Smooth muscle cell (in vitro differentiated cells): Measurements from ENCODE around the gene COG7. TPM values are rescaled to one million over a fixed set of nuclear protein-coding genes. Genes with fewer than 3 reads are reported as not detected.

Experiments
- DNase-seq: peaks from one replicate; lab custom pipeline; 2025; ENCODE audit not compliant: unreplicated experiment; lab: John Stamatoyannopoulos, UW
- H2AFZ ChIP-seq: fragments of 200-600 bp; sonication (generic); 2 replicates; pipeline ENCODE4 v1.6.0; 2016; ENCODE audit warnings: antibody characterized with exemption, low read depth, mild to moderate bottlenecking
- H3F3A ChIP-seq: fragments of 200-600 bp; sonication (generic); 2 replicates; pipeline ENCODE4 v1.6.0; 2017; ENCODE audit warnings: antibody characterized with exemption, low read depth
- H3K27ac ChIP-seq: fragments of 200-600 bp; sonication (generic); 2 replicates; pipeline ENCODE4 v1.5.1; 2016; ENCODE audit warnings: low read depth, mild to moderate bottlenecking
- H3K27me3 ChIP-seq: fragments of 200-600 bp; sonication (generic); 2 replicates; pipeline ENCODE4 v1.6.1; 2016; ENCODE audit warnings: low read depth, mild to moderate bottlenecking
- H3K36me3 ChIP-seq: fragments of 200-600 bp; sonication (generic); 2 replicates; pipeline ENCODE4 v1.5.1; 2016; ENCODE audit warnings: low read depth
- H3K4me1 ChIP-seq: fragments of 200-600 bp; sonication (generic); 2 replicates; pipeline ENCODE4 v1.5.1; 2016; ENCODE audit warnings: low read depth
- H3K4me2 ChIP-seq: fragments of 200-600 bp; sonication (generic); 2 replicates; pipeline ENCODE4 v1.6.0; 2016; ENCODE audit warnings: mild to moderate bottlenecking
- H3K4me3 ChIP-seq: fragments of 200-600 bp; sonication (generic); 2 replicates; pipeline ENCODE4 v1.5.1; 2016; ENCODE audit warnings: mild to moderate bottlenecking
- H3K79me2 ChIP-seq: fragments of 200-600 bp; sonication (generic); 2 replicates; pipeline ENCODE4 v1.6.0; 2016; ENCODE audit warnings: low read depth, mild to moderate bottlenecking
- H3K9ac ChIP-seq: fragments of 200-600 bp; sonication (generic); 2 replicates; pipeline ENCODE4 v1.6.0; 2016; ENCODE audit warnings: low read depth
- H3K9me3 ChIP-seq: fragments of 200-600 bp; sonication (generic); replicated peaks from 2 replicates; pipeline ENCODE4 v1.5.1; 2016; ENCODE audit warnings: low read depth
- H4K20me1 ChIP-seq: fragments of 200-600 bp; sonication (generic); 2 replicates; pipeline ENCODE4 v1.6.0; 2016; ENCODE audit warnings: low read depth
- CTCF ChIP-seq: fragments of 200-600 bp; sonication (generic); IDR thresholded peaks from 2 replicates; pipeline ENCODE4 v1.5.1; 2017; ENCODE audit warnings: borderline replicate concordance, mild to moderate bottlenecking, antibody characterized with exemption; ENCODE audit not compliant: insufficient read depth, poor library complexity, severe bottlenecking
- WGBS: methylation state at CpG from one replicate; pipeline ENCODE4 v1.1.7; 2016; ENCODE audit warnings: low lambda C conversion rate; 5-methylcytosine and 5-hydroxymethylcytosine counted together
- polyA plus RNA-seq: library from polyadenylated mRNA; unstranded; fragments of >200 nt; fragmentation: Nextera tagmentation; extraction: Ambion mirVana; gene quantifications from 2 replicates; pipeline ENCODE4 v1.2.1, GENCODE V29; 2016
- total RNA-seq: library from RNA; depleted of rRNA; stranded (reverse); fragments of >200 nt; gene quantifications from 2 replicates; pipeline ENCODE4 v1.2.3, GENCODE V29; 2014

Gene COG7
- total and polyA plus RNA-seq, 2 experiments from 2014 or later: 17.2 to 17.6 TPM

DNA sequence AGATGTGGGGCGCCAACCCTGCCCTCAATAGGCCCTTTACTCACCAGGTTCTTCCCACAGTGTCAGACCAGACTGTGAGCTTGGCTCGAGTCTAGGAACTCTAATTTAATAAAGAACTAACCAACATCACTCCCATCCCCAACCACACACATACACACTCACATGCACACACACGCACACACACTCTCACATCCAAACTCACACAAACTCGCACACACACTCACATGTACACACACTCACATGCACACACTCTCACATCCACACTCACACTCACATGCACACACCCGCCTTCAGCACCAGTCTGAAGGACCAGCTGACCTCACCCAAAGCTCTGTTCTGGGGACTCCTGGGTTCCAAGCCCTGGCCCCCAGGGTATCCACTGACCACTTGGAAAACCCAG is 63.8 kb downstream of the COG7 start:
- Histone ChIP-seq H3K79me2 (no peaks in the 10 kb centered on the region), H4K20me1 (no peaks in the 10 kb centered on the region), H3K4me3 (no peak overlapping the region), H3K9me3 (no peaks in the 10 kb centered on the region), H3K4me2 (no peak overlapping the region), H3F3A (no peaks in the 10 kb centered on the region), H3K27me3 (no peaks in the 10 kb centered on the region), H3K36me3 (peaks cover 12% of the 10 kb centered on the region), H2AFZ (no peak overlapping the region), H3K9ac (no peak overlapping the region), H3K4me1 (no peaks in the 10 kb centered on the region), H3K27ac (no peak overlapping the region)
- TF ChIP-seq CTCF: no peak
- WGBS: 94% methylated on average over 5 of the region's 5 CpGs
- no peak for DNase-seq

DNA sequence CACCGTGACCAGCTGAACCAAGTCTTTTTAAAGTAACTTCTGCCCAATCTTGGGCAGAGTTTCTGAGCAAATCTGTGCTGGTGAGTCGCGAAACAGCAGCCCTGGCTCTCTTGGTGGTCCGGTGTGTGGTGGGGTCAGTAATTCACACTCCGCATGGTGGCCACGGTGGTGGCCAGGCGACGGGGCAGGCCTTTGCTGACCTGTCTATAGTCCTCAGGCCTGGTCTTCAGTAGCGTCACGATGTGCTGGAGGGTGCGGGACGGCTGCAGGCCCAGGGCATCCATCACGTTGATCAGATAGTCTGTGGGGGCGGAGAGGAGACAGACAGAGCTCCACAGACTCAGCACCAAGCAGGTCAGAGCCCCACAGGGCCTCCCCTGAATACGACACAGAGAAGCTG is 64.2 kb downstream of the COG7 start:
- 94% methylated on average over 15 of the region's 15 CpGs for WGBS
- H3K4me1 ChIP-seq: no peaks in the 10 kb centered on the region
- no peak overlapping the region for H3K4me2 ChIP-seq
- H3K9me3 ChIP-seq: no peaks in the 10 kb centered on the region
- peaks cover 12% of the 10 kb centered on the region for H3K36me3 ChIP-seq
- H3F3A ChIP-seq: no peaks in the 10 kb centered on the region
- no peak for TF ChIP-seq CTCF
- H4K20me1 ChIP-seq: no peaks in the 10 kb centered on the region
- no peak overlapping the region for H3K9ac ChIP-seq
- DNase-seq: no peak
- no peaks in the 10 kb centered on the region for H3K27me3 ChIP-seq
- no peak overlapping the region for H3K4me3 ChIP-seq
- no peak overlapping the region for H2AFZ ChIP-seq
- no peak overlapping the region for H3K27ac ChIP-seq
- H3K79me2 ChIP-seq: no peaks in the 10 kb centered on the region

DNA sequence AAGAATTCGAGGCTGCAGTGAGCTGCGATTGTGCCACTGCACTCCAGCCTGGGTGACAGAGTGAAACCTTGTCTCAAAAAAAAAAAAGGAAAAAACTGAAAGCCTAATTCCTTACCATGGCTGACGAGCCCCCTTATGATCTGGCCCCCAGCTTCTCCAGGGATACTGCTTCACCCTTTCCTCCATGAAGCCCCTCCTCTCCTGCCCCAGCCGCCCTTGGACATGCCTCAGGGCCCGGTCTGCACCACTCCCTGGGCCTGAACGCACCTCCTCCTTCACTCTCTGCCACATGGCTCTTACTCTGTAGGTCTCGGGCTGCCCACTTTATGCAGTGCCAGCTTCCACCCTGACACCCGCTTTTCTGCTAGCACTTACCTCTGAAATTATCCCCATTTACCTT is 65.3 kb downstream of the COG7 start:
- no peak overlapping the region for H3K27ac ChIP-seq
- no peak overlapping the region for H2AFZ ChIP-seq
- no peaks in the 10 kb centered on the region for H3K4me1 ChIP-seq
- H3K79me2 ChIP-seq: no peaks in the 10 kb centered on the region
- TF ChIP-seq CTCF: no peak
- peaks cover 8% of the 10 kb centered on the region for H3K36me3 ChIP-seq
- H3K9me3 ChIP-seq: no peaks in the 10 kb centered on the region
- no peaks in the 10 kb centered on the region for H3K27me3 ChIP-seq
- DNase-seq: no peak
- no peaks in the 10 kb centered on the region for H4K20me1 ChIP-seq
- no peaks in the 10 kb centered on the region for H3F3A ChIP-seq
- WGBS: 94% methylated on average over 8 of the region's 8 CpGs
- H3K9ac ChIP-seq: no peak overlapping the region
- H3K4me2 ChIP-seq: no peak overlapping the region
- H3K4me3 ChIP-seq: no peak overlapping the region

DNA sequence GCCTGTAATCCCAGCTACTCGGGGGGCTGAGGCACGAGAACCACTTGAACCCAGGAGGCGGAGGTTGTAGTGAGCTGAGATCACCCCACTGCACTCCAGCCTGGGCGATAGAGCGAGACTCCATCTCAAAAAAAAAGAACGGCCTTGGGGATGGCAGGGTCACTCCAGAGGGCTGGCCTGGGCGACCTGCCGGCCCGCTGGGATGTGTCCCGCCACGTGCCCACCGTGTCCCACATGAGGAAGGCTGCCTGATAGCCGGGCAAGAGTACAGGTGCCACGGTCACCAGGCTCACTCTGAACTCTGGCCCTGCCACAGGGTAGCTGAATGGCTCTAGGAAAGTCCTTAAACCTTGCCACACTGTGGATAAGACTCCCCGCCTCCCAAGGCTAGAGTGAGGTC is 67.5 kb downstream of the COG7 start:
- H3K27me3 ChIP-seq: no peaks in the 10 kb centered on the region
- no peaks in the 10 kb centered on the region for H3F3A ChIP-seq
- 97% methylated on average over 15 of the region's 15 CpGs for WGBS
- no peak for DNase-seq
- no peak overlapping the region for H2AFZ ChIP-seq
- H3K4me3 ChIP-seq: no peak overlapping the region
- no peak overlapping the region for H3K4me2 ChIP-seq
- no peak for TF ChIP-seq CTCF
- no peaks in the 10 kb centered on the region for H3K9me3 ChIP-seq
- H3K4me1 ChIP-seq: no peaks in the 10 kb centered on the region
- no peak overlapping the region for H3K9ac ChIP-seq
- no peaks in the 10 kb centered on the region for H4K20me1 ChIP-seq
- H3K36me3 ChIP-seq: peaks cover 4% of the 10 kb centered on the region
- H3K79me2 ChIP-seq: no peaks in the 10 kb centered on the region
- H3K27ac ChIP-seq: no peak overlapping the region
